Uterus (tissue), 2 donors: ENCODE results near the gene STX2.

Experiments used
- CTCF ChIP-seq, 4 experiments: fragments of 200-600 bp in 2 of 4; fragments of 450-650 bp in 2 of 4; sonication (generic) in 2 of 4; IDR thresholded peaks; one replicate each; pipeline ENCODE4 v1.5.1; 2016 to 2019; ENCODE audit warnings: antibody characterized with exemption in 4 of 4, mild to moderate bottlenecking in 2 of 4, moderate library complexity in 1 of 4
- POLR2A ChIP-seq, 2 donors: fragments of 450-650 bp; IDR thresholded peaks; one replicate each; pipeline ENCODE4 v1.6.1; 2016; ENCODE audit warnings: antibody characterized with exemption in 2 of 2, mild to moderate bottlenecking in 1 of 2, moderate library complexity in 1 of 2

GRCh38 chr12:130783110-130783715, 55.8 kb downstream of the STX2 start:
- TF ChIP-seq CTCF (IDR thresholded peaks at IDR 0.05) (no peak), POLR2A (IDR thresholded peaks at IDR 0.05) (no peak)
